ENCODE measurements around the gene METTL25. TPM values are rescaled to one million over a fixed set of nuclear protein-coding genes. Genes with fewer than 3 reads are reported as not detected.

Gene METTL25
- polyA plus RNA-seq, 1 donor from 2014 or later, result 11.1 TPM

GRCh38 chr12:82461836-82462235 is 103.5 kb downstream of the METTL25 start:
- no peak overlapping the region for H3K4me2 ChIP-seq (ENCODE audit: low read length)
- H3K9ac ChIP-seq (ENCODE audit: low read length), result no peak overlapping the region
- no peaks in the 10 kb centered on the region for H3K79me2 ChIP-seq (replicated peaks; ENCODE audit: insufficient read depth, low read length)
- TF ChIP-seq RAD21 (conservative IDR thresholded peaks at IDR 0.05), result no peak
- H3K9me3 ChIP-seq (ENCODE audit: low read length), result no peaks in the 10 kb centered on the region
- no peaks in the 10 kb centered on the region for H3F3A ChIP-seq (ENCODE audit: insufficient read depth, low read length, poor library complexity, severe bottlenecking)
- no peak overlapping the region for H3K27ac ChIP-seq (ENCODE audit: low read length)
- no peak overlapping the region for H2AFZ ChIP-seq (ENCODE audit: low read depth, low read length)
- no peaks in the 10 kb centered on the region for H3K27me3 ChIP-seq (ENCODE audit: insufficient read depth, low read depth, low read length)
- H4K20me1 ChIP-seq (ENCODE audit: insufficient read depth), result no peaks in the 10 kb centered on the region
- H3K4me3 ChIP-seq (ENCODE audit: low read length), result no peak overlapping the region
- no peaks in the 10 kb centered on the region for H3K36me3 ChIP-seq (ENCODE audit: insufficient read depth, low read length)
- no peaks in the 10 kb centered on the region for H3K9me2 ChIP-seq (ENCODE audit: insufficient read depth, low read length)

GRCh38 chr12:82468563-82468962 is 110.2 kb downstream of the METTL25 start:
- TF ChIP-seq EP300 (conservative IDR thresholded peaks at IDR 0.05; ENCODE audit: poor library complexity, severe bottlenecking), result peak; percentile 13
- no peak for TF ChIP-seq TAF1 (IDR thresholded peaks at IDR 0.05; ENCODE audit: low read depth)
- no peak for TF ChIP-seq EZH2 (IDR thresholded peaks at IDR 0.05; ENCODE audit: borderline replicate concordance, insufficient read depth, low read length, poor library complexity, severe bottlenecking)
- H3K9me3 ChIP-seq (ENCODE audit: low read length), result peaks cover 3% of the 10 kb centered on the region

GRCh38 chr12:82470906-82471512 is 112.7 kb downstream of the METTL25 start:
- Histone ChIP-seq H3K9ac (ENCODE audit: low read length) (no peak overlapping the region), H3K9me2 (ENCODE audit: insufficient read depth, low read length) (no peaks in the 10 kb centered on the region), H3K27me3 (ENCODE audit: insufficient read depth, low read depth, low read length) (no peaks in the 10 kb centered on the region), H2AFZ (ENCODE audit: low read depth, low read length) (no peak overlapping the region), H4K20me1 (ENCODE audit: insufficient read depth) (no peaks in the 10 kb centered on the region), H3K9me3 (ENCODE audit: low read length) (peaks cover 3% of the 10 kb centered on the region), H3K4me3 (ENCODE audit: low read length) (no peak overlapping the region), H3K36me3 (ENCODE audit: insufficient read depth, low read length) (no peaks in the 10 kb centered on the region), H3K27ac (ENCODE audit: low read length) (no peak overlapping the region), H3F3A (ENCODE audit: insufficient read depth, low read length, poor library complexity, severe bottlenecking) (no peaks in the 10 kb centered on the region), H3K4me2 (ENCODE audit: low read length) (no peak overlapping the region), H3K79me2 (replicated peaks; ENCODE audit: insufficient read depth, low read length) (no peaks in the 10 kb centered on the region)
- TF ChIP-seq CTCF (IDR thresholded peaks at IDR 0.05; ENCODE audit: poor library complexity, severe bottlenecking), result no peak
- no peak for TF ChIP-seq TAF1 (IDR thresholded peaks at IDR 0.05; ENCODE audit: low read depth)
- TF ChIP-seq RAD21 (conservative IDR thresholded peaks at IDR 0.05), result no peak
- TF ChIP-seq MXI1 (conservative IDR thresholded peaks at IDR 0.05; ENCODE audit: poor library complexity, severe bottlenecking), result no peak
- TF ChIP-seq SMC3 (conservative IDR thresholded peaks at IDR 0.05; ENCODE audit: poor library complexity), result no peak
- no peak for TF ChIP-seq EP300 (conservative IDR thresholded peaks at IDR 0.05; ENCODE audit: poor library complexity, severe bottlenecking)
- TF ChIP-seq EZH2 (IDR thresholded peaks at IDR 0.05; ENCODE audit: borderline replicate concordance, insufficient read depth, low read length, poor library complexity, severe bottlenecking), result no peak
- no peak for TF ChIP-seq REST (IDR thresholded peaks at IDR 0.05; ENCODE audit: borderline replicate concordance)
- no peak for TF ChIP-seq POLR2AphosphoS5 (IDR thresholded peaks at IDR 0.05)

More at GRCh38 chr12:82468563-82468962, 110.2 kb downstream of the METTL25 start:
- no peak overlapping the region for H3K27ac ChIP-seq (ENCODE audit: low read length)
- H3F3A ChIP-seq (ENCODE audit: insufficient read depth, low read length, poor library complexity, severe bottlenecking), result no peaks in the 10 kb centered on the region
- H3K36me3 ChIP-seq (ENCODE audit: insufficient read depth, low read length), result no peaks in the 10 kb centered on the region
- no peak overlapping the region for H3K4me2 ChIP-seq (ENCODE audit: low read length)
- H3K4me3 ChIP-seq (ENCODE audit: low read length), result no peak overlapping the region
- H3K79me2 ChIP-seq (replicated peaks; ENCODE audit: insufficient read depth, low read length), result no peaks in the 10 kb centered on the region
- no peaks in the 10 kb centered on the region for H3K9me2 ChIP-seq (ENCODE audit: insufficient read depth, low read length)
- no peaks in the 10 kb centered on the region for H3K27me3 ChIP-seq (ENCODE audit: insufficient read depth, low read depth, low read length)
- H2AFZ ChIP-seq (ENCODE audit: low read depth, low read length), result no peak overlapping the region
- no peaks in the 10 kb centered on the region for H4K20me1 ChIP-seq (ENCODE audit: insufficient read depth)
- no peak overlapping the region for H3K9ac ChIP-seq (ENCODE audit: low read length)

Measured in neural cell (in vitro differentiated cells).